GM19025 (cell line): ENCODE measurements around the gene SPEF2.
"Not testable (repeated sequence)": the region's sequence is repeated elsewhere in the genome, so short reads cannot be mapped to it uniquely, and the experiment has no call there.

Experiments used
- ATAC-seq: cut with Tn5 transposase; IDR thresholded peaks from one replicate; pipeline ENCODE4 v1.9.1; 2021; ENCODE audit warnings: mild to moderate bottlenecking, low read depth, moderate library complexity; ENCODE audit not compliant: unreplicated experiment

The SPEF2 gene

GRCh38 chr5:35849860-35850259, 232.2 kb downstream of the SPEF2 start:
- no peak for ATAC-seq

GRCh38 chr5:35850967-35851680, 233.5 kb downstream of the SPEF2 start:
- no peak for ATAC-seq

- ATAC-seq = no peak
Observed at GRCh38 chr5:35852084-35852734, 234.5 kb downstream of the SPEF2 start.

DNA sequence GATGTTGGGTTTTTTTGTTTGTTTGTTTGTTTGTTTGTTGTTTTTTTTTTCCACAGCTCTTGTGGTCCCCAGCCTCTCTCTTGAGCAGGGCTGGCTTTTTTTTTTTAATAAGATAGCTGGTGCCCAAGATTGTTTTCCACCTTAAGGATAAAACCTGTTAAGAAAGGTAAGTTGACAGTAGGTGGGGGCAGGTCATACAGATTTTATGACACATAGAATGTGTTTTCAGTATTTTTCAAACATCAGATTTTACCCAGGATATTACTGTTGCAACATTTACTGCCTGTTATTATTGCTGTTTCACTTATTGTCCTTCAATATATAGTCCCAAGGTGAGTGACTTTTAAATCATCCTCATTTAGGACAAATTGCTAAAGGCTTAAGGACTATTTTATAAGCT, 235.1 kb downstream of the SPEF2 start:
- ATAC-seq = no peak

DNA sequence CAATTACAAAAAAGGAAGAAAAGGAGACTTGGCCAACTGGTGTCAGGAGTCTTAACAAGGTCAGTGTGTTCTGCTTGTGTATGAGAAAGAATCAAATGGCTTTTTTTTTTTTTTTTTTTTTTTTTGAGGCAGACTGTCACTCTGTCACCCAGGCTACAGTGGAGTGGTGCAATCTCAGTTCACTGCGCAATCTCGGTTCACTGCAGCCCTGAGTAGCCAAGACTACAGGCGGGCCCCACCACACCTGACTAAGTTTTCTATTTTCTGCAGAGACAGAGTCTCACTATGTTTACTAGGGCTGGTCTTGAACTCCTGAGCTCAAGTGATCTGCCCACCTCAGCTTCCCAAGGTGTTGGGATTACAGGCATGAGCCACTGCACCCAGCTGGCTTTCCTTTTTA, 236.0 kb downstream of the SPEF2 start:
- ATAC-seq = no peak

DNA sequence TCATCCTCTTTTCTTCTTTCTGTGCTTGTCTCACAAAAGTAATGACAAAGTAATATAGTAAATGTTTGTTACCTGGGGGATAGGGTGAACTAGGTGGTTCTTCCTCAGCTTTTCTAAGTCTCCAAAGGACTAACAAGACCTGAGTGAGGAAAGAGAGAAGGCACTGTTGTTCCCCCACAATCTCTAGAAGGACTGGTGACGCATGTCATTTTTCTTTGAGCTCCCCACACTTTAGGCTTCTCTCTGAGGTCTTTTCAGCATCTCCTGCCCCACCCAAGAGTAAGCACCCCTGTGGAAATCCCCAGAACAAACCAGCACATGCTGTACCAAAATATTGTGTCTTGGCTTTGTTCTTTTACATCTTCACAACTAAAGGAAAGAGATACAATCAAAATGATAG, 236.6 kb downstream of the SPEF2 start:
- ATAC-seq = no peak

- ATAC-seq = no peak
Observed at GRCh38 chr5:35855187-35855586, 237.5 kb downstream of the SPEF2 start.

DNA sequence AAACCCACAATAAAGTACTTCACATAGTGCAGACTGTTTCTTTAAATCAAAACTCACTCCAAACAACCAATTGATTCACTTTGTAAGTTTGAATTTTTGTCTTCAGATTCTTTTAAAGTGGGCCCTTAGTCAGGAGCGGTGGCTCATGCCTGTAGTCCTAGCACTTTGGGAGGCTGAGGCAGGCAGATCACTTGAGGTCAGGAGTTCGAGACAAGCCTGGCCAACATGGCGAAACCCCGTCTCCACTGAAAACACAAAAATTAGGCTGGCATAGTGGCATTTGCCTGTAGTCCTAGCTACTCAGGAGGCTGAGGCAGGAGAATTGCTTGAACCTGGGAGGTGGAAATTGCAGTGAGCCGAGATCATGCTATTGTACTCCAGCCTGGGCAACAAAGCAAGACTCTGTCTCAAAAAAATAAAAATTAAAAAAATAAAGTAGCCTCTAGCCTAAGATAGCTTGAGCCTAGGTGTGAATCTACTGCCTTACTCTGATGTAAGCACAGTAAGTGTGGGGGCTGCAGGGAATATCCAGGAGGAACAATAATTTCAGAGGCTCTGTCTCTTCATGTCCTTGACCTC, 238.6 kb downstream of the SPEF2 start:
- not testable (repeated sequence) for ATAC-seq

DNA sequence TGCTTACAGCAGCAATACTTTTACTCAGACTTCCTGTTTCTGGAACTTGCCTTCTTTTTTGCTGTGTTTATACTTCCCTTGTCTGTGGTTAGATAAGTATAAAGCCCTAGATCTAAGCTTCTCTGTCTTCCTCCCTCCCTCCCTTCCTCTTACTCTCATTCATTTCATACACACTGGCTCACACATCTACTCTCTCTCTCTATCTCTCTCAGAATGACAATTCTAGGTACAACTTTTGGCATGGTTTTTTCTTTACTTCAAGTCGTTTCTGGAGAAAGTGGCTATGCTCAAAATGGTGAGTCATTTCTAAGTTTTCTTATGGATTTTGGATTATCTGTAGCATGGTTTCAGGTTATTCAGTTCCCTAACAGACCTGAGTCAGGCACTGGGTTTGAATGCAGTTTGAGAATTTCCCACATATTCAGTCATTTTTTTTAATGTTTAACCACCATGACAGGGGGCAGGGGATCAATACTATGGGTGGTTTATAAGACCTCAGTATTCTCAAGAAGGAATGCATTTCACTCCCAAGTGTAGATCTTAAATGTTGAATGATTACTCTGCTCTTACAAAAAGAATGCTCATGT, 239.2 kb downstream of the SPEF2 start, which contains the start of gene IL7R:
IL7R (plus strand) TSS at position 127 of the 587 bp plus-strand sequence; CDS start at position 214, 87 bp downstream.
- ATAC-seq = no peak

GRCh38 chr5:35857606-35858205, 240.0 kb downstream of the SPEF2 start:
- no peak for ATAC-seq

- no peak for ATAC-seq
Observed at GRCh38 chr5:35859101-35859661, 241.5 kb downstream of the SPEF2 start.

DNA sequence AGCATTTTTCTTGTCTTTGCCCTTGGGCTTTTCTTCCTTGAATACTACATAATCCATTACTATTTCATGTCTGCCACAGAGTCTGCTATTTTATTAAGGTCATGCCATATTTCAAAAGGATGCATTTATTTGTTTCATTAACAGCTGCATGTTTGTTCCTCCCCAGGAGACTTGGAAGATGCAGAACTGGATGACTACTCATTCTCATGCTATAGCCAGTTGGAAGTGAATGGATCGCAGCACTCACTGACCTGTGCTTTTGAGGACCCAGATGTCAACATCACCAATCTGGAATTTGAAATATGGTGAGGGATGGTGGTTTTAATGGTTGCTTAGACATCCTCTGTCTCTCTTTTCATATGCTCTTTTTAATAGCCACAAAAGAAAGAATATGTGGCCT, 243.0 kb downstream of the SPEF2 start:
- no peak for ATAC-seq

- ATAC-seq = no peak
Observed at GRCh38 chr5:35861718-35862117, 244.1 kb downstream of the SPEF2 start.

DNA sequence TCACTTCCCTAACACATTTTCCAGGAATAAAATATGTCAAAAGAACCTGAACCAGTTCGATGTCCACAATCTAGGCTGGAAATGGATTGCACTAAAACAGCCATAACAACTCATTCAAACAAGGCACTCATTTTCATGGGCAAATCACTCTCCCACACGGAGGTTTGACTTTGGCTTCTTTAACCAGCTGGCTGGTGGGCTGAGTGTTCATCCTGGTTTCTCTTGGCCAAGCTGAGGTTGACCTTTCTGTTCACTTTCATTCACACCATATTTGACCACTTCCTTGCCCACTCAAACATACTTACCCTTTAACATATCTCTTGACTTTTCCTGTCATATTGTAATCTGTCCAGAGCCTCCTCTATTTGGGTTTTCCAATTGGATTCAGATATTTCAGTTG, 244.5 kb downstream of the SPEF2 start:
- no peak for ATAC-seq

GRCh38 chr5:35863159-35863558, 245.5 kb downstream of the SPEF2 start:
- no peak for ATAC-seq
